NCI-H2227 treated with DMSO at 0.1 percent for 48 hours (cell line): ENCODE measurements around the gene SCAMP1.
"Not testable (repeated sequence)": the region's sequence is repeated elsewhere in the genome, so short reads cannot be mapped to it uniquely, and the experiment has no call there.

Experiments used
- DNase-seq: peaks from one replicate; lab custom pipeline; 2025; lab: John Stamatoyannopoulos, UW

The SCAMP1 gene

DNA sequence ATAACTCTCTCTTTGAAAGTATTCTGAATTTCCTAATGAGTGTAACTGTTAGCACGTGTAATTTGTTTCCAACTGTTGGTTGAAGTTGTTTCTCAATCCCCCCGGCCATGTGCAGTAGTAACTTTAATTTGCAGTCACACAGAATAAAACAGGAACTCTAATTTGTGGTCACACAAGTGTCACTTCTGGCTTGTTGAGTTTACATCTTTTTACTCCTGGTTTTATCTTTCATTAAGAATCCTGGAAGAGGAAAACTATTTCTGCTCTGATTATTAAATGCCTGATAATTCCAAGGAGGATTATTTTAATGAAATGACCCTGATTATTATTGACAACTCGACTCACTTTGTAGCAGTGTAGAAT is 1.2 kb downstream of the SCAMP1 start:
- no peak for DNase-seq

DNA sequence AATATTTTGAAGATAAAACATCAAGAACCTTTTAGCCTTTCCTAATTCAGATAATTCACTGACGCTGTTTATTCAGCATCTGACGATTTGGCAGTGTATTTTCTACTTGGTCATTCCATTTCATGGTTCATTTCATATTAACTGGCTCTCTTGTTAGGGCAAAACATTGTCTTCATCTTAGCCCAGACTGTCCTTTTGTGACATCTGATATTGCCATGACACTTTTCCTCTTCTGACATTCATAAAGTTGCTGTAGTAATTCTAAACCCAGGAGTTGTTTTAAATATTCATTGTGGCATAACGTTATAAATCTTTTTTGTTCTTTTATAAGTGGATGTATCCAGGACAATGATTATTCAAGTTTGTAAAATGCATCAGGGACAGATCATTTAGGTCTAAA is 1.8 kb downstream of the SCAMP1 start:
- DNase-seq: no peak

DNA sequence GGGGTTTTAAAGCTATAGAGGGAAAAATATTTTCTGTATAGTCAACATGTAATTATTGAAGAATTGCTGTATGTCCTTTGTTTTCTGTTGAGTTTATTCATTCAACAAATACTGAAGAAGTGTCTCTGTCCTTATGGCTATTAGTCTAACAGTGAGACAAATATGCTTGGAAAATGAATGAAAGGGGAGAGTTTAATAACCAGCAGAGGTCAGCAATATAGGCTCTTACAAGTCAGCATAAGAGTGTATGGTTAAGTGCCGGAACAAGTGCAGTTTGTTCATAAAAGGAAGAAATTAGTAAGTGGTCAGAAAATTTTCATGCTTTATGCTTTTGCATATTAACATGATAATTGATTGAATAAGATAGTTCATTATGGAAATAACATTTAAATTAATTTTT is 3.6 kb downstream of the SCAMP1 start:
- DNase-seq: no peak

DNA sequence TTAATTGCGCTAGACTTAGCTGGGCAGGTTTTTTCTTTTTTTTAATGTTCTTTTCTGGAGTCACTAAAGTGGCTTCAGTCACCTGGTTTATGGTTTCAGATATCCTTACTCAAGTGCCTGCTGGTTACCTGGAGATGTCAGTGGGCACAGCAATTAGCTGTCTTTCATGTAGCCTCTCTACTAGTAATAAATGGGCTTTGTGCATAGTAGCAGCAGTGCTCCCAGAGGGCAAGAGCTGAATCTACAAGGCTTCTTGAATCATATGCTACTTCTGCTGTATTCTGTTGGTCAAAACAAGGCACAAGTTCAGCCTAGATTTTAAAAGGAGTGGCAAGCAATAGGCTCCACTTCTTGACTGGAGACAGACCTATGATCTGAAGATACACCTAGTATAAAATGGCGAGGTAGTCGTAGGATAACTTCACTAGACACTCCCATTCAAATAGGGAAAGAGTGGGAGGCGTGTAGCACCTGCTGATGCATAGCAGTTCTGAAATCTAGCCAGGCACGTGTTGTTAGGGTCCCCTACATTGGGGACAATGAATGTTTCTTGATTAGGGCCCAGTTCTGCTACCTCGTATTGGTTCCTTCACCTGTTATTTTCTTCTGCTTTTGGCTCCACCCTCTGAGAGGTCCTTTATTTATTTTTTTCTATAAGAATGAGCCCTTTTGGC is 7.0 kb downstream of the SCAMP1 start:
- no peak for DNase-seq

GRCh38 chr5:78369680-78370079 is 9.3 kb downstream of the SCAMP1 start:
- no peak for DNase-seq

DNA sequence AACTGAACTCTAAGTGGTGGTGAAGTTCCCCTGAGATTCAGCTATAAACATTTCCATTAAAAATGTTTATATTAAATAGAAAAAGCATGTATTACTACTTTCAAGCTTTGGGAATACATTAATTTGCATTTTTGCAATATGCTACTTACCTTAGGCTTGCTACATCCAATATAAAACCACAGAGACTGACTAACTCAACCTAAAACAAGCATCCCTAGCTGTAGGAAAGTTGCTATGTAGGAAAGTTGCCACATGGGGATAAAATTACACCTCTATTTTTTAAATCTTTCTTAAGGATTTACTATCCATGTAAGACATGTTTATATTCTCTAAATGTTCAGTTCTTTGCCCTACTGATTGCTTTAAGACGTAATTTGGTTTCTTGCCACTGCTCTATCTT is 12.8 kb downstream of the SCAMP1 start:
- DNase-seq: no peak

DNA sequence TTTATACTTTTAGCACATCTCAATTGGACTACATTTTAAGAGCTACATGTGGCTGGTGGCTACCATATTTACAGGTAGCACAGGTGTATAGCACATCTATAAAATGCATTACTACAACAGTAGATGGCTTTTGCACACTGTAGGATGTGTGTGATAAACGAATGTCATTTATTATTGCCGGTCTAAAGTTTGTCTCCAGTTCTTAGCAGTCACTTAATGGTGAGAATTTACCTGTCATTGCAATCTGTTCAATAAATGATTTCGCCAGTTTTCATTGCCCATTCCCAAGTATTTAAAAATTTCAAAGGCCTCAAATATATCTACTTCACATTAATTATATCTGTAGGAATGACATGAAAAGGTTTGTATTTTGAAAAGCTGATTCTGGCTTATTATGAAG is 15.9 kb downstream of the SCAMP1 start:
- no peak for DNase-seq

DNA sequence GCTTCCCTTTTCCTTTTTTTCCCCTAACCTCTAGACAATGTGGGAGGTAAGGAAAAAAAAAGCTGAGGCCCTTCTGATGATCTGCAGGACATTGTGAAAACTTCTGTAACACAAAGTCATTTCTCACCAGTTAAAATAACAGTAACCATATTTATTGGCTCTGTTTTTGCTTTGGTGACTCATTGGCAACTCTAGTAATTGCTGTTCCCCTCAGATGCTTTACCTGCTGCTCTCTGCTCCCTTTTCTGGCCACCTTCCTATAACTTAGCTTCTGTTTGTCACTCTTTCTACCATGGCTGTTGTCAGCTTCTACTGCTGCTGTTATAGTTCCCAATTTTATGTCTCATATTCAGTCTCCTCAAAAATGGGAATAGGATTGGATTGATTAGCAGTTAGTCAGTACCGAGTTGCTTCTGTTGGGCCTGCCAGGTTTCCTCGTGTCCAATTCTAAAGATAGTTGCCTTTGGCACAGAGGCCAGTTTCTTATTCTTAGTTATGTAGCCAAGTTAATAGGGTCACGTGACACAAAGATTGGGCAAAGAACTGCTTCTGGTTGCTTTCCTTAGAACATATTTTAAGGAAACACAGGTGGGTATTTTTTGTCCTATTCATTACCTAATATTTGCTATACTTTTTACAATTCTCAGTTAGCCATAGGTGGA is 16.8 kb downstream of the SCAMP1 start:
- no peak for DNase-seq

- DNase-seq: no peak
Measured at GRCh38 chr5:78377718-78378105, 17.3 kb downstream of the SCAMP1 start.

DNA sequence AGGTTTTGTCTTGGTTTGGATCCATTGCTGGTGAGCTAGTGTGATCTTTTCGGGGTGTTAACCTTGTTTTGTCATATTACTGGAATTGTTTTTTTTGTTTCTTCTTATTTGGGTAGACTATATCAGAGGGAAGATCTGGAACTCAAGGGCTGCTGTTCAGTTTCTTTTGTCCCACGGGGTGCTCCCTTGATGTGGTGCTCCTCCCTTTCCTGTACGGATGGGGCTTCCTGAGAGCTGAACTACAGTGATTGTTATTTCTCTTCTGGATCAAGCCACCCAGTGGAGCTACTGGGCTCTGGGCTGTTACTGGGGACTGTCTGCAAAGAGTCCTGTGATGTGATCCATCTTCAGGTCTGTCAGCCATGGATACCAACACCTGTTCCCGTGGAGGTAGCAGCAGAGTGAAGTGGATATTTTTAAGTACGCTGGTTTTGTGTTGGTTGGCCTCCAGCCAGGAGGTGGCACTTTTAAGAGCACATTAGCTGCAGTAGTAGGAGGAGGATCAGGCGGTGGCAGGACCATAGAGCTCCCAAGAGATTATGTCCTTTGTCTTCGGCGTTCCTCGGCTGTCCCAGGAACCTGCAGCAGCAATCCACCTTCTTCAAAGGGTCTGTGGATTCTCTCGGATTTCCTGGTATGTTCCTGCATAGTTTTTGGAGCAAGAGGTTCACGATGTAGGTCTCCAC is 27.2 kb downstream of the SCAMP1 start:
- DNase-seq: no peak

GRCh38 chr5:78391357-78391756 is 30.9 kb downstream of the SCAMP1 start:
- DNase-seq: not testable (repeated sequence)

DNA sequence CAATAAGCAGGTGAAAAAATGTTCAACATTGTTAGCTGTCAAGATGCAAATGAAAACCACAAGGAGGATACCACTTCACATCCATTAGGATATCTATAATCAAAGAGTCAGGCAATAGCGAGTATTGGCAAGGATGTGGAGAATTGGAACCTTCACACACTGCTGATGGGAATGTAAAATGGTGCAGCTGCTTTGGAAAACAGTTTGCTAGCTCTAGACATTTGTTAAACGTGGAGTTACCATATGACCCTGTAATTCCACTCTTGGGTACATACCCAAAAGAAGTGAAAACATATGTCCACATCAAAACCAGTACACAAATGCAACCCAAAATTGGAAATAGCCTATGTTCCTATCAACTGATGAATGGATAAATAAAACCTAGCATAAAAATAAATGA is 37.4 kb downstream of the SCAMP1 start:
- DNase-seq: no peak

DNA sequence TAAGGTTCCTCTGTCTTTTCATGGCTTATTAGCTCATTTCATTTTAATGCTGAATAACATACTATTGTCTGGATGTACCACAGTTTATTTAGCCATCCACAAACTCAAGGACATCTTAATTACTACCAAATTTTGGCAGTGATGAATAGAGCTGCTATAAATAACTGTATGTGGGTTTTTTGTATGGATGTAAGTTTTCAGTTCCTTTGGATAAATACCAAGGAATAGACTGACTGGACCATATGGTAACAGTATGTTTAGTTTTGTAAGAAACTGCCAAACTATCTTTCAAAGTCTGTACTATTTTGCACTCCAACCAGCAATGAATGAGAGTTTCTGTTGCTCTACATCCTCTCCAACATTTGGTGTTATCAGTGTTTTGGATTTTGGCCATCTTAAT is 38.7 kb downstream of the SCAMP1 start:
- DNase-seq: no peak

DNA sequence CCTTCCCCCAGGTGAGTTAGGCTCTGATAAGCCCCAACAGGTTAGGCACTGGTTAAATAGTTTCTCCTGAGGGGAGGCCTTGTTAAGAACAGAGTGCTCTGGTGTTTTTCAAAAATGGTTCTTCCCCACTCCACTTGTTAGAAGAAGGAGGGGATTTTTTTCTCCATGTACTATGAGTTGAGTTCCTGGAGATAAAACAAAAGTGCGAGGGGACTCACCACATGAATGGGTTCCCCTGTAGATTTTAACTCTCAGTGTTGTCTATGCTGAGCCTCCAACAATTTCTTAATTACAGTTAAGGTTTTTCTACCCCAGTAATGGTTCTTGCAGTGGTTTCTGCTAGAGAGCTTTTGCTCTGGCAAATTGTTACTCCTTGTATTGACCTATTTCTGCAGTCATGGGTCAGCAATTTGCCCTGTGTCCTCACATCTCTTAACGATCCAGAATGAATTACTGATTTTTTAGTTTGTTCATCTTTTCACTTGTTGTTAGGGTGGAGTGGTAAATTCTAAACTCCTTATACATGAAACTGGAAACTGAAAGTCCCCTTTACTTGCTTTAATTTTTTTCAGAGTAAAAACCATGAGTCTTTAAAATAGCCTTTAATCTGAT is 44.4 kb downstream of the SCAMP1 start:
- no peak for DNase-seq

- DNase-seq: no peak
Measured at GRCh38 chr5:78405829-78406750, 45.7 kb downstream of the SCAMP1 start.

DNA sequence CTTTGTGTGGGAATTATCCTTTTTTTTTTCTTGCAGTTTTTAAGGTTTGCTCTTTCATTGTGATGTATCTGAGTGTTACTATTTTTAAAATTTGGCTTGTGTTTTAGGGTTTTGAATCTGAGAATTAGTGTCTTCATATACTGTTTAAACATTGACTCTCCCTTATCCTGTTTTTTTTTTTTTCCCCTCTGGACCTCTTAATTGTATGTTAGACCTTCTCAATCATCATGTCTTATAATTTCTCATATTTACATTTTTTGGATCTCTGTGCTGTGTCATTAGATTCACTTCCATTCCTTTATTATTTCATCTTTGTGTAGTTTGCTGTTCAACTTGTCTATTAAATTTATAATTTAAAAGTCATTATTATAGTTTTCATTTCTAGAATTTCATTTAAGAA is 47.0 kb downstream of the SCAMP1 start:
- DNase-seq: no peak

DNA sequence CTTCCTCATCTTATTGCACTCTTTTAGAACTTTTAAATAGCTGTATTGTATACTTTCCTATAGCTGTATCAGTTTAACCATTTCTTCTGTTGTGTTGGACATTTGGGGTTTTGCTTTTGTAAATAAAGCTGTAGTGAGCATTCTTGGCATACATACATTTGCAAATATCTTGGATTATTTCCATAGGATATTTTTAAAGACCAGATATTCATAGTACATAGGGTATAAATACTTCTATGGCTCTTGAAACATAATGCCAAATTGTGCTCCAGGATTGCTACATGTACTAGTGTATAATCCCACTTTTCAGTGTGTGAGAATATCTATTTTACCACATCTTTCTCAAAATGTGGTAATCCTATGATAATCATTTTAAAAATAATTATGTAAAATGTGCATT is 51.2 kb downstream of the SCAMP1 start:
- no peak for DNase-seq

GRCh38 chr5:78416677-78417425 is 56.4 kb downstream of the SCAMP1 start:
- DNase-seq: no peak

DNA sequence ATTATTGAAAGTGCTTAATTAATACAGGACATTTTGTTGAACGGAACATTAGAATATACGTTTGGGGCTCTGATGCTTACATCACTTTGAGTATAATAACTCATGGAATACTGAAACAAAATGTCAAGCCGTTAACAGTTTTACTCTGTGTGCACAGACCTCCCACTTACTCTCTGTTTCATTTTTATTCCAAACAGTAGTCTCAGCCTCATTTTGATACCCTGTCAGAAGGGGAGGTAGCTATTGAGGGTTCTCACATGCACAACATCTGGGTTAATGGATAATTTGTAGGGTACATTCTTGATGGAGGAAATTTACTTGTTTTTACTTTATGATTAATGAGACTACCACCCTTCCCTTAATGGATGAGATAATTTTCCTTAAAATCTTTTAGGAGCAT is 59.0 kb downstream of the SCAMP1 start:
- DNase-seq: no peak

DNA sequence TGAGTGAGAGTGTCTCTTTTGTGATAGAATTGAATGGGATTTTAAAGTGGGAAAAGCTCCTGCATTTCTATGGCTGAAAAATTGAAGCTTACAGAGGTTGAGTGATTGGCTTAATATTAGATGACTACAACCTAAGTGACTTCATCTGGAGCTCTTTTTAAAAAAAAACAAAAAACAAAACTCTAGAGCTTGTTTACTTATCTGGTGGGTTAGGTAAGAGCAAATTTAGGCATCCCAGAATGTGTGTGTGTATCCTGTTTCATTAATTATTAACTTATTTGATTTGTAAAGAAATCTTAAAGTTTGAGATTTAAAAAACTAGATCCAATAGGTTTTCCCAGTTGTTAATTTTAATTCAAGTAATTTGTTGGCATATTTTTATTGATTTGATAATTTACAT is 60.1 kb downstream of the SCAMP1 start:
- no peak for DNase-seq

GRCh38 chr5:78424665-78425064 is 64.2 kb downstream of the SCAMP1 start:
- DNase-seq: no peak
